ENCODE data around the gene MTCL1. TPM values are rescaled to one million over a fixed set of nuclear protein-coding genes. Genes with fewer than 3 reads are reported as not detected.

MTCL1 gene
- total and polyA plus RNA-seq, 2 of the 8 experiments (the other 6 are each of a cell fraction or from before 2014, with no cell fraction given) = 16.6 to 60.8 TPM

DNA sequence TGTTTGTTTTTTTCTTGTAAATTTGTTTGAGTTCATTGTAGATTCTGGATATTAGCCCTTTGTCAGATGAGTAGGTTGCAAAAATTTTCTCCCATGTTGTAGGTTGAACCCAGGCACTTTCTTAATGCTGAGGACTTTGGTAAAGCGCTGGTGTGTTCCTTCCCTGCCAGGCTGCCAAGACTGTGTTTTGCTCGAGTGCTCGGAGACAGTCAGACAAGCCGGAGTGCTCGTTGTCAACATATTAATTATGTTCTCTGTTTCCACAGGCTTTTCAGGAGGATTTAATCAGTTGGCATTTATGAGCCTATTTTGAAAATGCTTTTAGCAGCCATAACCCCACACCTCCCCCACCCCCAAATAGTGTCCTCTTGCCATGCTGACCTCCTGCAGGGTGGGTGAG lies 6.4 kb downstream of the MTCL1 start:
- FAIRE-seq (no peak), DNase-seq (ENCODE audit: low read depth in 1 of 2, low spot score in 2 of 2) (no peak)
- no peak overlapping the region for H2BK5ac ChIP-seq (ENCODE audit: low read depth, low read length)
- peaks cover 6% of the 10 kb centered on the region for H3K79me1 ChIP-seq (ENCODE audit: low read depth, low read length)
- H3K4me1 ChIP-seq (replicated peaks in 1 of 4; ENCODE audit: control insufficient read depth in 3 of 4, insufficient read depth in 4 of 4, low read length in 3 of 4) = peaks cover 6 to 24% (median 21%) of the 10 kb centered on the region in 4 experiments
- TF ChIP-seq BCL11A (IDR thresholded peaks at IDR 0.05; ENCODE audit: low read depth in 2 of 2, low read length in 2 of 2) (no peak), CEBPB (IDR thresholded peaks at IDR 0.05; ENCODE audit: low read depth, low read length) (no peak), CBX8 (IDR thresholded peaks at IDR 0.05; ENCODE audit: borderline replicate concordance, low read depth, low read length) (no peak), SP1 (IDR thresholded peaks at IDR 0.05; ENCODE audit: low read depth, low read length) (no peak), HDAC2 (IDR thresholded peaks at IDR 0.05; ENCODE audit: borderline replicate concordance in 1 of 2, low read depth in 2 of 2, low read length in 2 of 2) (no peak), RAD21 (IDR thresholded peaks at IDR 0.05 in 1 of 2, conservative IDR thresholded peaks at IDR 0.05 in 1 of 2; ENCODE audit: low read depth in 2 of 2, low read length in 2 of 2) (no peak), TCF12 (IDR thresholded peaks at IDR 0.05; ENCODE audit: low read depth, low read length) (no peak), HDAC6 (IDR thresholded peaks at IDR 0.05; ENCODE audit: low read depth, low read length) (no peak), SP4 (IDR thresholded peaks at IDR 0.05; ENCODE audit: low read length) (no peak), GABPA (IDR thresholded peaks at IDR 0.05; ENCODE audit: borderline replicate concordance, insufficient read depth, low read length) (no peak), JUND (IDR thresholded peaks at IDR 0.05; ENCODE audit: low read length) (no peak), YY1 (IDR thresholded peaks at IDR 0.05; ENCODE audit: low read depth, low read length) (no peak), SIRT6 (IDR thresholded peaks at IDR 0.05; ENCODE audit: low read length) (no peak)
- no peak overlapping the region for H4K5ac ChIP-seq (ENCODE audit: insufficient read length, low read depth, low read length)
- WGBS, 2 experiments (ENCODE audit: extremely low coverage in 1 of 2, insufficient coverage in 1 of 2, insufficient read length in 1 of 2, insufficient replicate concordance in 2 of 2, low coverage in 1 of 2, low lambda C conversion rate in 2 of 2, missing lambda C conversion rate in 1 of 2) = 94% methylated on average over 5 of the region's 5 CpGs; no CpG with 5 or more reads in 1 of the 2 experiments
- no peak overlapping the region for H3K23ac ChIP-seq (ENCODE audit: insufficient read length)
- H3K27ac ChIP-seq (ENCODE audit: low read depth, low read length) = no peak overlapping the region
- no peak overlapping the region for H3K4me3 ChIP-seq (ENCODE audit: extremely low read depth in 1 of 4, insufficient read depth in 2 of 4, low read depth in 3 of 4, low read length in 4 of 4)
- CTCF ChIA-PET (ENCODE audit: partially characterized antibody) = interaction anchor here (1.2 kb wide), 2 partner anchors 9 to 271 kb away, joined by 3 to 5 read pairs; no protein-coding TSS in a partner anchor
- POLR2A ChIA-PET (ENCODE audit: partially characterized antibody) = no interaction called here
- no peaks in the 10 kb centered on the region; the same call in none of the 2 replicates for H3K23me2 ChIP-seq (ENCODE audit: low read depth, low read length)
- H2AK5ac ChIP-seq (ENCODE audit: low read depth, low read length) = no peak overlapping the region
- H4K8ac ChIP-seq (ENCODE audit: extremely low read depth, insufficient read depth, low read length) = no peak overlapping the region
- H3K9me3 ChIP-seq (ENCODE audit: insufficient read depth in 2 of 2, low read depth in 1 of 2, low read length in 1 of 2) = 0 out of 4 replicates have a peak, but pooled peaks cover 0 to 2% of the 10 kb centered on the region in 2 experiments
- H2BK120ac ChIP-seq (replicated peaks; ENCODE audit: low read depth, low read length) = no peak overlapping the region
- no peak overlapping the region for H2AFZ ChIP-seq (ENCODE audit: low read length)
- H4K20me1 ChIP-seq (replicated peaks in 1 of 2; ENCODE audit: control insufficient read depth in 1 of 2, insufficient read depth in 2 of 2, low read length in 2 of 2) = peaks cover 0 to 2% of the 10 kb centered on the region in 2 experiments
- no peak overlapping the region for H3K56ac ChIP-seq (replicated peaks; ENCODE audit: insufficient read length, low read depth, low read length)
- no peak overlapping the region for H3K4ac ChIP-seq (replicated peaks; ENCODE audit: insufficient read length, low read depth, low read length)
- H3K36me3 ChIP-seq (ENCODE audit: control insufficient read depth in 2 of 4, insufficient read depth in 4 of 4, low read length in 3 of 4) = peaks cover 0 to 8% (median 0%) of the 10 kb centered on the region in 4 experiments; a peak in 2 of 8 replicates
- no peak overlapping the region for H3K9ac ChIP-seq (replicated peaks in 1 of 4; ENCODE audit: extremely low read depth in 1 of 4, low read depth in 3 of 4, low read length in 3 of 4)
- H2BK12ac ChIP-seq (ENCODE audit: low read depth, low read length) = no peak overlapping the region
- H2BK15ac ChIP-seq (ENCODE audit: low read length) = no peak overlapping the region
- no peak overlapping the region for H2BK20ac ChIP-seq (ENCODE audit: low read length)
- H3K4me2 ChIP-seq (ENCODE audit: insufficient read depth in 1 of 2, low read depth in 2 of 2, low read length in 2 of 2) = no peak overlapping the region
- H3K18ac ChIP-seq (ENCODE audit: extremely low read depth, low read length) = no peak overlapping the region
- H4K91ac ChIP-seq (replicated peaks; ENCODE audit: insufficient read length, low read length) = no peak overlapping the region
- H3K14ac ChIP-seq (ENCODE audit: insufficient read length) = no peak overlapping the region
- peaks cover 0 to 4% (median 2%) of the 10 kb centered on the region in 4 experiments; a peak in 4 of 7 replicates for H3K27me3 ChIP-seq (replicated peaks in 1 of 4; ENCODE audit: control insufficient read depth in 3 of 4, extremely low read depth in 1 of 4, insufficient read depth in 3 of 4, low read length in 3 of 4)
- peaks cover 6 to 80% of the 10 kb centered on the region in 2 experiments; a peak in 3 of 4 replicates for H3K79me2 ChIP-seq (ENCODE audit: control insufficient read depth in 1 of 2, insufficient read depth in 2 of 2, low read length in 2 of 2)
